ENCODE data around the gene ABRACL. TPM values are rescaled to one million over a fixed set of nuclear protein-coding genes. Genes with fewer than 3 reads are reported as not detected.

ABRACL gene
- total RNA-seq, 1 donor, result 42.3 TPM

- Histone ChIP-seq H2AFZ (ENCODE audit: low read length) (no peak overlapping the region), H3K4me2 (ENCODE audit: insufficient read depth, low read length) (no peak overlapping the region), H3K9me3 (ENCODE audit: low read depth, low read length) (no peaks in the 10 kb centered on the region), H3K27me3 (ENCODE audit: insufficient read depth, low read length) (no peaks in the 10 kb centered on the region), H3K4me3 (ENCODE audit: insufficient read depth, low read length) (no peak overlapping the region), H3K36me3 (ENCODE audit: insufficient read depth, low read length) (no peaks in the 10 kb centered on the region), H4K20me1 (ENCODE audit: insufficient read depth, low read length) (no peaks in the 10 kb centered on the region), H3K79me2 (ENCODE audit: insufficient read depth, low read length) (no peaks in the 10 kb centered on the region), H3K4me1 (ENCODE audit: insufficient read depth, low read length) (peaks cover 3% of the 10 kb centered on the region), H3K27ac (ENCODE audit: low read depth, low read length) (no peak overlapping the region)
- no peak for DNase-seq (ENCODE audit: insufficient read length, low spot score, missing footprints)
- TF ChIP-seq CTCF (IDR thresholded peaks at IDR 0.05; ENCODE audit: extremely low read depth, low read depth, low read length), result no peak
Observed at GRCh38 chr6:139066080-139066479, 37.5 kb downstream of the ABRACL start.

GRCh38 chr6:139068846-139069245 lies 40.3 kb downstream of the ABRACL start:
- no peak for TF ChIP-seq CTCF (IDR thresholded peaks at IDR 0.05; ENCODE audit: extremely low read depth, low read depth, low read length)
- Histone ChIP-seq H3K36me3 (ENCODE audit: insufficient read depth, low read length) (no peaks in the 10 kb centered on the region), H2AFZ (ENCODE audit: low read length) (no peak overlapping the region), H3K27ac (ENCODE audit: low read depth, low read length) (no peak overlapping the region), H3K4me1 (ENCODE audit: insufficient read depth, low read length) (no peaks in the 10 kb centered on the region), H3K4me2 (ENCODE audit: insufficient read depth, low read length) (no peak overlapping the region), H3K4me3 (ENCODE audit: insufficient read depth, low read length) (no peak overlapping the region), H4K20me1 (ENCODE audit: insufficient read depth, low read length) (no peaks in the 10 kb centered on the region), H3K27me3 (ENCODE audit: insufficient read depth, low read length) (no peaks in the 10 kb centered on the region), H3K79me2 (ENCODE audit: insufficient read depth, low read length) (no peaks in the 10 kb centered on the region), H3K9me3 (ENCODE audit: low read depth, low read length) (no peaks in the 10 kb centered on the region)
- no peak for DNase-seq (ENCODE audit: insufficient read length, low spot score, missing footprints)

GRCh38 chr6:139073118-139073517 lies 44.6 kb downstream of the ABRACL start:
- no peaks in the 10 kb centered on the region for H4K20me1 ChIP-seq (ENCODE audit: insufficient read depth, low read length)
- H3K79me2 ChIP-seq (ENCODE audit: insufficient read depth, low read length), result no peaks in the 10 kb centered on the region
- no peak for TF ChIP-seq CTCF (IDR thresholded peaks at IDR 0.05; ENCODE audit: extremely low read depth, low read depth, low read length)
- H3K27me3 ChIP-seq (ENCODE audit: insufficient read depth, low read length), result no peaks in the 10 kb centered on the region
- no peaks in the 10 kb centered on the region for H3K4me1 ChIP-seq (ENCODE audit: insufficient read depth, low read length)
- H3K4me2 ChIP-seq (ENCODE audit: insufficient read depth, low read length), result no peak overlapping the region
- no peak overlapping the region for H2AFZ ChIP-seq (ENCODE audit: low read length)
- H3K36me3 ChIP-seq (ENCODE audit: insufficient read depth, low read length), result no peaks in the 10 kb centered on the region
- no peaks in the 10 kb centered on the region for H3K9me3 ChIP-seq (ENCODE audit: low read depth, low read length)
- no peak overlapping the region for H3K27ac ChIP-seq (ENCODE audit: low read depth, low read length)
- no peak overlapping the region for H3K4me3 ChIP-seq (ENCODE audit: insufficient read depth, low read length)
- DNase-seq (ENCODE audit: insufficient read length, low spot score, missing footprints), result no peak

DNA sequence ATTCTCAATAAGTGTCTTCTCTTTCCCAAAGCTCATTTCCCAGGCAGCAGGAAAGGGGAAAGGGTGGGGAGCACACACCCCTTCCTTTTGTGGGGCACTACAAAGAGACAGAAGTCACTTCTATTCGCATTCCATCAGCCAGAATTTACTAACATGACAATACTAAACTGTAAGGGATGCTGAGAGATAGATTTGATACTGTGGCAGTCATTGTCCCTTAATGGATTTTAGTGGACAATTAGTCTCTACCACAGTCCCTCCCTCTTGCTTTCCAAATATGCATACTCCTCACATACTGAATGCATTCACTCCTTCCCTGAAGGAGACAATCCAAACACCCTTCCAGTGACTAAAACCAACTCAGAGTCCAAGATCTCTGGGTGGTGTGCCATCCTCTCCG lies 50.5 kb downstream of the ABRACL start:
- TF ChIP-seq CTCF (IDR thresholded peaks at IDR 0.05; ENCODE audit: extremely low read depth, low read depth, low read length), result no peak
- H3K4me1 ChIP-seq (ENCODE audit: insufficient read depth, low read length), result peaks cover 6% of the 10 kb centered on the region
- no peak overlapping the region for H3K4me2 ChIP-seq (ENCODE audit: insufficient read depth, low read length)
- H2AFZ ChIP-seq (ENCODE audit: low read length), result no peak overlapping the region
- no peaks in the 10 kb centered on the region for H3K9me3 ChIP-seq (ENCODE audit: low read depth, low read length)
- no peaks in the 10 kb centered on the region for H3K36me3 ChIP-seq (ENCODE audit: insufficient read depth, low read length)
- H3K27me3 ChIP-seq (ENCODE audit: insufficient read depth, low read length), result no peaks in the 10 kb centered on the region
- no peaks in the 10 kb centered on the region for H4K20me1 ChIP-seq (ENCODE audit: insufficient read depth, low read length)
- DNase-seq (ENCODE audit: insufficient read length, low spot score, missing footprints), result no peak
- H3K27ac ChIP-seq (ENCODE audit: low read depth, low read length), result no peak overlapping the region
- no peaks in the 10 kb centered on the region for H3K79me2 ChIP-seq (ENCODE audit: insufficient read depth, low read length)
- no peak overlapping the region for H3K4me3 ChIP-seq (ENCODE audit: insufficient read depth, low read length)

All from osteoblast (primary cell).